Measurements from ENCODE around the gene PLXNA4.
A peak's percentile ranks its signal among the peaks of the same experiment; 100 is the strongest.

The PLXNA4 gene

GRCh38 chr7:132337450-132338080, 238.7 kb downstream of the PLXNA4 start:
- ATAC-seq (no peak), DNase-seq (no peak)
- H3K27me3 Mint-ChIP-seq, result no peaks in the 10 kb centered on the region
- no peaks in the 10 kb centered on the region for H3K4me1 Mint-ChIP-seq
- no peaks in the 10 kb centered on the region for H3K9me3 Mint-ChIP-seq
- H3K4me3 Mint-ChIP-seq, result no peak overlapping the region
- no peaks in the 10 kb centered on the region for H3K36me3 Mint-ChIP-seq (ENCODE audit: low read depth)
- H3K27ac Mint-ChIP-seq, result no peak overlapping the region

GRCh38 chr7:132336797-132337196, 239.5 kb downstream of the PLXNA4 start:
- no peak overlapping the region for H3K4me3 Mint-ChIP-seq
- H3K36me3 Mint-ChIP-seq (ENCODE audit: low read depth), result no peaks in the 10 kb centered on the region
- no peak overlapping the region for H3K27ac Mint-ChIP-seq
- no peaks in the 10 kb centered on the region for H3K4me1 Mint-ChIP-seq
- no peak for ATAC-seq
- DNase-seq, result no peak
- no peaks in the 10 kb centered on the region for H3K27me3 Mint-ChIP-seq
- H3K9me3 Mint-ChIP-seq, result no peaks in the 10 kb centered on the region

GRCh38 chr7:132333301-132333700, 243.0 kb downstream of the PLXNA4 start:
- Mint-ChIP-seq H3K9me3 (no peaks in the 10 kb centered on the region), H3K27ac (no peak overlapping the region), H3K36me3 (ENCODE audit: low read depth) (no peaks in the 10 kb centered on the region), H3K27me3 (peaks cover 8% of the 10 kb centered on the region), H3K4me1 (no peaks in the 10 kb centered on the region), H3K4me3 (no peak overlapping the region)
- no peak for DNase-seq
- ATAC-seq, result no peak

- Mint-ChIP-seq H3K27me3 (peaks cover 8% of the 10 kb centered on the region), H3K27ac (no peak overlapping the region), H3K4me1 (no peaks in the 10 kb centered on the region), H3K36me3 (ENCODE audit: low read depth) (no peaks in the 10 kb centered on the region), H3K4me3 (no peak overlapping the region), H3K9me3 (no peaks in the 10 kb centered on the region)
- no peak for DNase-seq
- no peak for ATAC-seq
Observed at GRCh38 chr7:132328760-132329159, 247.5 kb downstream of the PLXNA4 start.

GRCh38 chr7:132328047-132328620, 248.1 kb downstream of the PLXNA4 start:
- no peak for ATAC-seq
- Mint-ChIP-seq H3K27ac (no peak overlapping the region), H3K9me3 (no peaks in the 10 kb centered on the region), H3K27me3 (peaks cover 8% of the 10 kb centered on the region), H3K4me1 (no peaks in the 10 kb centered on the region), H3K36me3 (ENCODE audit: low read depth) (no peaks in the 10 kb centered on the region), H3K4me3 (no peak overlapping the region)
- no peak for DNase-seq

- Mint-ChIP-seq H3K4me3 (no peak overlapping the region), H3K27ac (no peak overlapping the region), H3K4me1 (no peaks in the 10 kb centered on the region), H3K36me3 (ENCODE audit: low read depth) (no peaks in the 10 kb centered on the region), H3K9me3 (no peaks in the 10 kb centered on the region), H3K27me3 (peaks cover 8% of the 10 kb centered on the region)
- ATAC-seq (no peak), DNase-seq (no peak)
Observed at GRCh38 chr7:132326878-132327589, 249.2 kb downstream of the PLXNA4 start.

GRCh38 chr7:132322970-132323369, 253.3 kb downstream of the PLXNA4 start:
- Mint-ChIP-seq H3K4me1 (peaks cover 9% of the 10 kb centered on the region), H3K9me3 (no peaks in the 10 kb centered on the region), H3K27ac (no peak overlapping the region), H3K27me3 (peaks cover 19% of the 10 kb centered on the region), H3K36me3 (ENCODE audit: low read depth) (no peaks in the 10 kb centered on the region), H3K4me3 (no peak overlapping the region)
- ATAC-seq (no peak), DNase-seq (no peak)

- Mint-ChIP-seq H3K36me3 (ENCODE audit: low read depth) (peaks cover 2% of the 10 kb centered on the region), H3K27me3 (peaks cover 27% of the 10 kb centered on the region), H3K4me3 (no peak overlapping the region), H3K27ac (no peak overlapping the region), H3K9me3 (peaks cover 8% of the 10 kb centered on the region), H3K4me1 (peaks cover 9% of the 10 kb centered on the region)
- ATAC-seq (no peak), DNase-seq (no peak)
Observed at GRCh38 chr7:132321387-132321786, 254.9 kb downstream of the PLXNA4 start.

GRCh38 chr7:132319481-132319880, 256.8 kb downstream of the PLXNA4 start:
- no peak for DNase-seq
- Mint-ChIP-seq H3K4me3 (no peak overlapping the region), H3K36me3 (ENCODE audit: low read depth) (peaks cover 2% of the 10 kb centered on the region), H3K4me1 (peaks cover 9% of the 10 kb centered on the region), H3K27me3 (peaks cover 33% of the 10 kb centered on the region), H3K27ac (no peak overlapping the region), H3K9me3 (peaks cover 8% of the 10 kb centered on the region)
- ATAC-seq, result no peak

GRCh38 chr7:132318352-132319318, 257.6 kb downstream of the PLXNA4 start:
- Mint-ChIP-seq H3K27ac (no peak overlapping the region), H3K27me3 (peaks cover 33% of the 10 kb centered on the region), H3K4me3 (no peak overlapping the region), H3K4me1 (peaks cover 9% of the 10 kb centered on the region), H3K9me3 (peaks cover 8% of the 10 kb centered on the region), H3K36me3 (ENCODE audit: low read depth) (peaks cover 2% of the 10 kb centered on the region)
- DNase-seq (peak; percentile 81), ATAC-seq (peak; percentile 88)

- ATAC-seq, result no peak
- Mint-ChIP-seq H3K27me3 (peaks cover 33% of the 10 kb centered on the region), H3K36me3 (ENCODE audit: low read depth) (peaks cover 2% of the 10 kb centered on the region), H3K4me3 (no peak overlapping the region), H3K9me3 (peaks cover 8% of the 10 kb centered on the region), H3K4me1 (peaks cover 9% of the 10 kb centered on the region), H3K27ac (no peak overlapping the region)
- no peak for DNase-seq
Observed at GRCh38 chr7:132317701-132318351, 258.4 kb downstream of the PLXNA4 start.

- ATAC-seq (no peak), DNase-seq (no peak)
- Mint-ChIP-seq H3K4me1 (no peaks in the 10 kb centered on the region), H3K27me3 (peaks cover 20% of the 10 kb centered on the region), H3K9me3 (peaks cover 8% of the 10 kb centered on the region), H3K27ac (no peak overlapping the region), H3K36me3 (ENCODE audit: low read depth) (peaks cover 2% of the 10 kb centered on the region), H3K4me3 (no peak overlapping the region)
Observed at GRCh38 chr7:132312531-132313055, 263.7 kb downstream of the PLXNA4 start.

GRCh38 chr7:132311733-132312132, 264.5 kb downstream of the PLXNA4 start:
- Mint-ChIP-seq H3K4me1 (no peaks in the 10 kb centered on the region), H3K9me3 (peaks cover 1% of the 10 kb centered on the region), H3K27ac (no peak overlapping the region), H3K4me3 (no peak overlapping the region), H3K36me3 (ENCODE audit: low read depth) (no peaks in the 10 kb centered on the region), H3K27me3 (peaks cover 16% of the 10 kb centered on the region)
- ATAC-seq (no peak), DNase-seq (no peak)
